Keratinocyte (primary cell): ENCODE measurements around the gene ZNF335. TPM values are rescaled to one million over a fixed set of nuclear protein-coding genes. Genes with fewer than 3 reads are reported as not detected.

ENCODE experiments used
- DNase-seq: peaks from one replicate; pipeline ENCODE4 v3.0.0-alpha.2; 2011; ENCODE audit warnings: low read depth, missing footprints, low spot score
- FAIRE-seq: peaks from 2 replicates; lab custom pipeline; 2011; peaks lifted over from hg19 to GRCh38; lab: Jason Lieb, UNC
- H2AFZ ChIP-seq: 2 replicates; pipeline ENCODE4 v1.6.0; 2012; ENCODE audit warnings: low read length, control low read depth, inconsistent platforms; ENCODE audit not compliant: control insufficient read depth
- H3K27ac ChIP-seq: 2 replicates; pipeline ENCODE4 v1.5.1; 2011; ENCODE audit warnings: low read length; ENCODE audit not compliant: control insufficient read depth, insufficient read depth
- H3K27me3 ChIP-seq: 3 replicates; pipeline ENCODE4 v1.6.0; 2011; ENCODE audit warnings: low read length; ENCODE audit not compliant: control insufficient read depth, insufficient read depth; ENCODE audit errors: extremely low read depth
- H3K36me3 ChIP-seq, 2 experiments: 2 replicates in 1 of 2; 3 replicates in 1 of 2; pipeline ENCODE4 v1.5.1; 2011; ENCODE audit warnings: low read length in 2 of 2, mild to moderate bottlenecking in 1 of 2; ENCODE audit not compliant: control insufficient read depth in 2 of 2, insufficient read depth in 2 of 2; ENCODE audit errors: extremely low read depth in 1 of 2
- H3K4me1 ChIP-seq: 3 replicates; pipeline ENCODE4 v1.5.1; 2011; ENCODE audit warnings: low read length; ENCODE audit not compliant: control insufficient read depth, insufficient read depth; ENCODE audit errors: extremely low read depth
- H3K4me2 ChIP-seq: 3 replicates; pipeline ENCODE4 v1.6.0; 2011; ENCODE audit warnings: low read depth, low read length; ENCODE audit not compliant: control insufficient read depth, insufficient read depth; ENCODE audit errors: extremely low read depth
- H3K4me3 ChIP-seq, 3 experiments: fragments of 200-600 bp in 1 of 3; sonication (generic) in 1 of 3; 2 replicates in 2 of 3; 3 replicates in 1 of 3; pipeline ENCODE4 v1.5.1; 2011 to 2016; ENCODE audit warnings: low read length in 3 of 3, mild to moderate bottlenecking in 3 of 3, control low read depth in 2 of 3, inconsistent platforms in 1 of 3, low read depth in 1 of 3, mixed read lengths in 1 of 3, mixed run types in 1 of 3, moderate library complexity in 1 of 3; ENCODE audit not compliant: control insufficient read depth in 2 of 3, insufficient read depth in 2 of 3; ENCODE audit errors: extremely low read depth in 1 of 3
- H3K79me2 ChIP-seq: 2 replicates; pipeline ENCODE4 v1.6.0; 2012; ENCODE audit warnings: low read length; ENCODE audit not compliant: control insufficient read depth, insufficient read depth
- H3K9ac ChIP-seq: 3 replicates; pipeline ENCODE4 v1.6.0; 2011; ENCODE audit warnings: low read length; ENCODE audit not compliant: control insufficient read depth, insufficient read depth; ENCODE audit errors: extremely low read depth
- H3K9me1 ChIP-seq: 3 replicates; pipeline ENCODE4 v1.6.0; 2011; ENCODE audit warnings: low read length; ENCODE audit not compliant: control insufficient read depth, insufficient read depth; ENCODE audit errors: extremely low read depth
- H3K9me3 ChIP-seq: 2 replicates; pipeline ENCODE4 v1.5.1; 2012; ENCODE audit warnings: low read depth, low read length; ENCODE audit not compliant: control insufficient read depth
- H4K20me1 ChIP-seq: 3 replicates; pipeline ENCODE4 v1.6.0; 2011; ENCODE audit warnings: low read length; ENCODE audit not compliant: control insufficient read depth, insufficient read depth; ENCODE audit errors: extremely low read depth
- EZH2 ChIP-seq: IDR thresholded peaks from one replicate; pipeline ENCODE4 v1.6.1; 2012; ENCODE audit warnings: inconsistent platforms, mild to moderate bottlenecking, low read length, moderate library complexity
- dilution Hi-C: fragments of 300-500 bp; cut with MboI; formaldehyde crosslinking; loops from one replicate; pipeline ENCODE4 v1.7.0; 2020; ENCODE audit warnings: low sequenced_read_pairs; ENCODE audit not compliant: extremely low pct_ligation_motif_present
- polyA plus RNA-seq, 5 experiments: library from polyadenylated mRNA; depleted of rRNA in 3 of 5; stranded (reverse) in 3 of 5; stranded (forward) in 1 of 5; unstranded in 1 of 5; fragments of >200 nt; gene quantifications; 1 replicate in 1 of 5; 2 replicates in 3 of 5; 3 replicates in 1 of 5; pipeline versions ENCODE4 v1.2.1 to v1.2.3, GENCODE V29; 2011 to 2012; ENCODE audit warnings: missing spikeins in 2 of 5, low read depth in 1 of 5, low replicate concordance in 1 of 5
- TF ChIP-seq, protein P1 (sequence below), 3 experiments: IDR thresholded peaks in 1 of 3; conservative IDR thresholded peaks in 1 of 3; optimal IDR thresholded peaks in 1 of 3; 2 replicates in 2 of 3; 3 replicates in 1 of 3; pipeline versions ENCODE3 to v1.5.1; 2011; ENCODE audit warnings: low read length in 3 of 3, mild to moderate bottlenecking in 3 of 3, moderate library complexity in 2 of 3, control low read depth in 1 of 3, inconsistent platforms in 1 of 3; ENCODE audit not compliant: insufficient read depth in 2 of 3; ENCODE audit errors: extremely low read depth in 1 of 3

The ZNF335 gene
- polyA plus RNA-seq, 1 donor (not counting 4 experiments of a cell fraction or from before 2014, with no cell fraction given), result 5.8 TPM

DNA sequence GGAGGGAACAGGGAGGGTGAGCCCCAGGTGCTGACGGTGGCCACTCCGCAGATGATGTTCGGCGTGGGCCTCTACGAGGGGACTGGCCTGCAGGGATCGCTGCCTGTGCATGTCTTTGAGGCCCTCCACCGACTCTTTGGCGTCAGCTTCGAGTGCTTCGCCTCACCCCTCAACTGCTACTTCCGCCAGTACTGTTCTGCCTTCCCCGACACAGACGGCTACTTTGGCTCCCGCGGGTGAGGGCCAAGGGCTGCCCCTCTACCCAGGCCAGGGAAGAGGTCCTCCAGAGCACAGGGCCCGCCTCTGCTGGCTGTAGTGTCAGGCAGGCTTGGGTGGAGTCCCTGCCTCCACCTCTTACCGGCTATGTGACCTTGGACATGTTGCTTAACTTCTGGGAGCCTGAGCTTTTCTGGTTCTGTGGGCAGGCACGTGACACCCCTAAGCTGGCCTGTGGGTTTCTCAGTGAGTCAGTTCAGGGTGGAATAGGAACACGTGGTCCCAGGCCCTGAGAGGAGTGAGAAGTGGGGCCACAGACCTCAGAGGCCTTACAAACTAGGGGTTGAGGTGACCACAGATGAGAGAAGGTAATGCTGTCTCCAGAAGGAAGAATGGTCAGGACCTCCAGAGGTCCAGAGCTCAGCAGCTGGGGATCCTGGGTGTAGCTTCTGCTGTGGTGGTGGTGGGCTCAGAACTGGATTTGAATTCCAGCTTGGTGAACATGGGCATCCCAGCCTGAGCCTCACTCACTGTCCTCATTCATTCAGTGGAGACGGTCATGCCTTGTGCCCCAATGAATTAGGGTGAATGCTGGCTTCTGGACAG, 25.6 kb downstream of the ZNF335 start:
- Histone ChIP-seq H3K9me3 (no peaks in the 10 kb centered on the region), H3K79me2 (no peaks in the 10 kb centered on the region), H3K4me1 (peaks cover 16% of the 10 kb centered on the region), H3K36me3 (peaks cover 49 to 57% of the 10 kb centered on the region in 2 experiments), H3K9me1 (no peaks in the 10 kb centered on the region), H4K20me1 (no peaks in the 10 kb centered on the region), H3K4me2 (no peak overlapping the region), H3K27ac (no peak overlapping the region), H3K27me3 (no peaks in the 10 kb centered on the region), H2AFZ (no peak overlapping the region), H3K9ac (no peak overlapping the region), H3K4me3 (no peak overlapping the region)
- DNase-seq (no peak), FAIRE-seq (no peak)
- dilution Hi-C loops, result no loop called here
- TF ChIP-seq EZH2, result no peak
- TF ChIP-seq, protein P1, sequence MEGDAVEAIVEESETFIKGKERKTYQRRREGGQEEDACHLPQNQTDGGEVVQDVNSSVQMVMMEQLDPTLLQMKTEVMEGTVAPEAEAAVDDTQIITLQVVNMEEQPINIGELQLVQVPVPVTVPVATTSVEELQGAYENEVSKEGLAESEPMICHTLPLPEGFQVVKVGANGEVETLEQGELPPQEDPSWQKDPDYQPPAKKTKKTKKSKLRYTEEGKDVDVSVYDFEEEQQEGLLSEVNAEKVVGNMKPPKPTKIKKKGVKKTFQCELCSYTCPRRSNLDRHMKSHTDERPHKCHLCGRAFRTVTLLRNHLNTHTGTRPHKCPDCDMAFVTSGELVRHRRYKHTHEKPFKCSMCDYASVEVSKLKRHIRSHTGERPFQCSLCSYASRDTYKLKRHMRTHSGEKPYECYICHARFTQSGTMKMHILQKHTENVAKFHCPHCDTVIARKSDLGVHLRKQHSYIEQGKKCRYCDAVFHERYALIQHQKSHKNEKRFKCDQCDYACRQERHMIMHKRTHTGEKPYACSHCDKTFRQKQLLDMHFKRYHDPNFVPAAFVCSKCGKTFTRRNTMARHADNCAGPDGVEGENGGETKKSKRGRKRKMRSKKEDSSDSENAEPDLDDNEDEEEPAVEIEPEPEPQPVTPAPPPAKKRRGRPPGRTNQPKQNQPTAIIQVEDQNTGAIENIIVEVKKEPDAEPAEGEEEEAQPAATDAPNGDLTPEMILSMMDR (optimal IDR thresholded peaks at IDR 0.05 in 1 of 3, IDR thresholded peaks at IDR 0.05 in 1 of 3, conservative IDR thresholded peaks at IDR 0.05 in 1 of 3; ENCODE audit: extremely low read depth in 1 of 3, insufficient read depth in 2 of 3, low read length in 3 of 3), result no peak

DNA sequence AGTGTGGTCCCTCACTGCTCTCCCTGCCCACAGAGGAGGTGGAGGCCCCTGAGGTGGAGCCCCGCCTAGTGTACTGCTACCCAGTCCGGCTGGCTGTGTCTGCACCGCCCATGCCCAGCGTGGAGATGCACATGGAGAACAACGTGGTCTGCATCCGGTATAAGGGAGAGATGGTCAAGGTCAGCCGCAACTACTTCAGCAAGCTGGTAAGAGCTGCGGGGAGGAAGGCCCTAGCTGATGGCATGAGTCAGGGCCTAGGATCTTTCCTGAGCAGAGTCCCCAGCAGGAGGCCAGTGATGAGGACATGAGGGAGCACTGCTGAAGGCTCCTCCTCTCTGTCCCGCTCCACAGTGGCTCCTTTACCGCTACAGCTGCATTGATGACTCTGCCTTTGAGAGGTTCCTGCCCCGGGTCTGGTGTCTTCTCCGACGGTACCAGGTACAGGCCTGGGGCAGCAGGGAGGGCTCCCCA, 26.3 kb downstream of the ZNF335 start:
- Histone ChIP-seq H3K27me3 (no peaks in the 10 kb centered on the region), H3K27ac (no peak overlapping the region)
- FAIRE-seq, result no peak

More for the DNA sequence above, 26.3 kb downstream of the ZNF335 start:
- no peaks in the 10 kb centered on the region for H4K20me1 ChIP-seq
- H2AFZ ChIP-seq, result no peak overlapping the region
- DNase-seq, result no peak
- H3K9me1 ChIP-seq, result no peaks in the 10 kb centered on the region
- peaks cover 16% of the 10 kb centered on the region for H3K4me1 ChIP-seq
- dilution Hi-C loops, result no loop called here
- H3K79me2 ChIP-seq, result no peaks in the 10 kb centered on the region
- H3K9ac ChIP-seq, result no peak overlapping the region
- H3K4me3 ChIP-seq, result no peak overlapping the region
- TF ChIP-seq EZH2, result no peak
- TF ChIP-seq, protein P1 (optimal IDR thresholded peaks at IDR 0.05 in 1 of 3, IDR thresholded peaks at IDR 0.05 in 1 of 3, conservative IDR thresholded peaks at IDR 0.05 in 1 of 3; ENCODE audit: extremely low read depth in 1 of 3, insufficient read depth in 2 of 3, low read length in 3 of 3), result no peak
- no peaks in the 10 kb centered on the region for H3K9me3 ChIP-seq
- peaks cover 53 to 57% of the 10 kb centered on the region in 2 experiments for H3K36me3 ChIP-seq
- H3K4me2 ChIP-seq, result no peak overlapping the region
